Lung (tissue), 12 donors: ENCODE measurements around the gene FGF12. TPM values are rescaled to one million over a fixed set of nuclear protein-coding genes. Genes with fewer than 3 reads are reported as not detected.

Experiments
- ATAC-seq: fragments of 200-7000 bp; cut with Tn5 transposase; one replicate; pipeline ENCODE4 v1.9.1; 2020; ENCODE audit warnings: moderate number of reproducible peaks; ENCODE audit not compliant: insufficient read depth, low FRiP score
- DNase-seq, 3 donors: peaks; one replicate each; pipeline ENCODE4 v3.0.0-alpha.2; 2013 to 2017
- H3K27ac ChIP-seq, 2 donors: one replicate each; pipeline ENCODE4 v1.5.1; 2013; ENCODE audit warnings: mild to moderate bottlenecking in 2 of 2, moderate library complexity in 2 of 2, control low read depth in 1 of 2, inconsistent platforms in 1 of 2, low read depth in 1 of 2, low read length in 1 of 2
- H3K27me3 ChIP-seq, 3 donors: one replicate each; pipeline ENCODE4 v1.5.1; 2013; ENCODE audit warnings: low read length in 2 of 3; ENCODE audit not compliant: control insufficient read depth in 3 of 3, insufficient read depth in 3 of 3
- H3K36me3 ChIP-seq, 4 donors: one replicate each; pipeline ENCODE4 v1.5.1; 2013; ENCODE audit warnings: low read length in 4 of 4, mild to moderate bottlenecking in 1 of 4, moderate library complexity in 1 of 4; ENCODE audit not compliant: control insufficient read depth in 4 of 4, insufficient read depth in 4 of 4
- H3K4me1 ChIP-seq, 5 donors: one replicate each; pipeline ENCODE4 v1.5.1; 2013; ENCODE audit warnings: low read length in 5 of 5, mild to moderate bottlenecking in 2 of 5, moderate library complexity in 1 of 5; ENCODE audit not compliant: control insufficient read depth in 5 of 5, insufficient read depth in 5 of 5
- H3K4me3 ChIP-seq: one replicate; pipeline ENCODE4 v1.5.1; 2013; ENCODE audit warnings: mild to moderate bottlenecking, control low read depth, moderate library complexity
- H3K9ac ChIP-seq, 2 donors: one replicate each; pipeline ENCODE4 v1.5.1; 2013; ENCODE audit warnings: low read length in 2 of 2, control low read depth in 1 of 2; ENCODE audit not compliant: insufficient read depth in 1 of 2
- H3K9me3 ChIP-seq, 4 donors: one replicate each; pipeline ENCODE4 v1.5.1; 2013; ENCODE audit warnings: low read length in 3 of 4, mild to moderate bottlenecking in 1 of 4, moderate library complexity in 1 of 4; ENCODE audit not compliant: control insufficient read depth in 4 of 4, insufficient read depth in 3 of 4
- CTCF ChIP-seq: IDR thresholded peaks from 2 replicates; pipeline ENCODE4 v1.5.1; 2012; ENCODE audit warnings: mild to moderate bottlenecking; ENCODE audit errors: control extremely low read depth, extremely low read depth
- WGBS, 2 donors: extraction: QIAGEN DNeasy Blood & Tissue Kit; methylation state at CpG; one replicate each; pipeline ENCODE4 v1.1.7; 2013; 5-methylcytosine and 5-hydroxymethylcytosine counted together
- polyA plus RNA-seq, 2 donors: library from polyadenylated mRNA; stranded (reverse); fragments of 200-250 nt; gene quantifications; one replicate each; pipeline ENCODE4 v1.2.1, GENCODE V29; 2013
- total RNA-seq, 2 donors: library from RNA; depleted of rRNA in 1 of 2; stranded (reverse); fragments of >200 nt in 1 of 2; gene quantifications; one replicate each; pipeline ENCODE4 v1.2.1, GENCODE V29; 2014 to 2021
- donor health status: control.
- donor health status: control.
- donor health status: Bipolar disorder and iron deficiency.
- donor health status: healthy.
- donor health status: DM: yes; HTN: yes; CAD: no.

The FGF12 gene
- total and polyA plus RNA-seq, 4 donors: 0.23 to 6.0 (median 1.7) TPM

DNA sequence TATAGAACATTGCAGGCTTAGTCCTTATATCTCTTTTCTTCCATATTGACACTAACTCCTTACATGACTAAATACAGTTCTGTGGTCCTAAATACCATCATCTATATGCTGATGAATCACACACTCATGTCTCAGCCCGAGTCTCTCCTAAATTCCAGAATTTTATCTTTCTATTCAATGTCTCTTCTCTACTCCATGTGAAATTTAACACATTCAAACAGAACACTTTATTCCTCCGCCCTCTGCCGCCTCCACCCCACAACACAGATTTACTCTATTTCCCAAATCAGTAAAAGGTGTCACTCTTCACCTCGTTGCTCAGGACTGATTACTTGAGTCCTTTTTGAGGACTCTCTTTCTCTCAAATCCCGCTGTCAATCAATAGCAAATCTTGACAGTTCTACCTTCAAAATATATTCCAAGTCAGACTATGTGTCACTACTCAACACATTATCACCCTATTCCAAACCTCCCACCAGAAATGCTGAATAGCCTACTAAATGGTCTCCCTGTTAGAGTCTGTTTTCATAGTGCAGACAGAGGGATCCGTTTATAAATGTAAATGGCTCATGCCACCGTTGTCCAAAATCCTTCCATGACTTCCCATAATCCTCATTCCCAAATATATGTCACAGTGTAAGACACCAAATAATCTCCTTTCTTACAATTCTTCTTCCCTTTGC is 230.3 kb downstream of the FGF12 start:
- no peak for ATAC-seq
- Histone ChIP-seq H3K27ac (peak overlapping the region in 1 of 2 donors; percentile 45), H3K27me3 (no peaks in the 10 kb centered on the region), H3K4me3 (no peak overlapping the region), H3K36me3 (no peaks in the 10 kb centered on the region), H3K9me3 (no peaks in the 10 kb centered on the region), H3K4me1 (peaks cover 0 to 9% (median 0%) of the 10 kb centered on the region in 5 donors), H3K9ac (no peak overlapping the region)
- TF ChIP-seq CTCF: no peak
- DNase-seq: no peak
- 71 to 73% methylated on average over 7 of the region's 7 CpGs for WGBS, 2 donors

DNA sequence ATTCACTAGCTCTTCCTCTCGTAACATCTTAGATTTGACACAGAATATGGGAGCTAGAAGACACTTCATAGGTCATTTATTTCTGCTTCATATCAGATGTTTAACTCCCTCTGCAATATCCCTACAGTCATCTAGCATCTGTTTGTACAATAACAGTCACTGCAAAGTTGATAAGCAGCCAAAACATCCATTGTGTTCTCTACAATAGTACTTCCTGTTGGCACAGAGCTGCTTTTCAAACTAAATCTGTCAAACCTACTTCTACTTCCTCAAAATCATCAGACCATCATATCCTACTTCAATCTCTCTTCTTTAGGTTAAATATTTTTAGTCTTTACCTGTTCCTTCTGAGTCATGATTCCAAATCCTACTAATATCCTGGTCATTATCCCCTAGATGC is 233.2 kb downstream of the FGF12 start:
- no peaks in the 10 kb centered on the region for H3K36me3 ChIP-seq
- DNase-seq (peak in 2 of 3 donors; percentile 29 to 64), ATAC-seq (no peak)
- H3K9me3 ChIP-seq: no peaks in the 10 kb centered on the region
- H3K4me1 ChIP-seq: peaks cover 0 to 4% (median 0%) of the 10 kb centered on the region in 5 donors
- TF ChIP-seq CTCF: no peak
- peak overlapping the region in 1 of 2 donors; percentile 73 for H3K27ac ChIP-seq
- H3K27me3 ChIP-seq: peaks cover 0 to 2% (median 0%) of the 10 kb centered on the region in 3 donors
- no peak overlapping the region for H3K4me3 ChIP-seq
- H3K9ac ChIP-seq: no peak overlapping the region
- WGBS, 2 donors: 38 to 55% methylated on average over 1 of the region's 1 CpG

- no peaks in the 10 kb centered on the region for H3K9me3 ChIP-seq
- H3K27ac ChIP-seq: peak overlapping the region in 1 of 2 donors; percentile 12
- WGBS, 2 donors: 89 to 91% methylated on average over 4 of the region's 4 CpGs
- H3K27me3 ChIP-seq: peaks cover 0 to 2% (median 0%) of the 10 kb centered on the region in 3 donors
- ATAC-seq: no peak
- TF ChIP-seq CTCF: no peak
- H3K4me3 ChIP-seq: no peak overlapping the region
- DNase-seq: no peak
- no peak overlapping the region for H3K9ac ChIP-seq
- H3K4me1 ChIP-seq: peaks cover 0 to 5% (median 2%) of the 10 kb centered on the region in 5 donors
- no peaks in the 10 kb centered on the region for H3K36me3 ChIP-seq
Observed at GRCh38 chr3:192490720-192491119, 236.6 kb downstream of the FGF12 start.
